Nephron (organoid): ENCODE data around the gene KLHL13.

Source experiments
- H3K27ac Mint-ChIP-seq, 3 experiments: 2 replicates each; pipeline ENCODE4 v1.8.0; 2020; ENCODE audit warnings: mixed read lengths in 3 of 3, mild to moderate bottlenecking in 2 of 3, moderate library complexity in 1 of 3
- H3K27me3 Mint-ChIP-seq: 2 replicates; pipeline ENCODE4 v1.8.0; 2021; ENCODE audit warnings: low read depth, mild to moderate bottlenecking, moderate library complexity, mixed read lengths
- H3K36me3 Mint-ChIP-seq: 2 replicates; pipeline ENCODE4 v1.8.0; 2020; ENCODE audit warnings: low read depth, mixed read lengths
- H3K4me1 Mint-ChIP-seq: 2 replicates; pipeline ENCODE4 v1.8.0; 2020; ENCODE audit warnings: mixed read lengths
- H3K4me3 Mint-ChIP-seq, 3 experiments: 2 replicates each; pipeline ENCODE4 v1.8.0; 2020; ENCODE audit warnings: mild to moderate bottlenecking in 3 of 3, mixed read lengths in 3 of 3, moderate library complexity in 2 of 3
- H3K9me3 Mint-ChIP-seq: 2 replicates; pipeline ENCODE4 v1.8.0; 2020; ENCODE audit warnings: mixed read lengths
- TF ChIP-seq, protein P1 (sequence below), 3 experiments: fragments of 200-600 bp; sonication (generic); IDR thresholded peaks; one replicate each; pipeline ENCODE4 v1.5.0; 2021; ENCODE audit warnings: antibody characterized with exemption in 3 of 3; ENCODE audit not compliant: unreplicated experiment in 3 of 3

The KLHL13 gene

DNA sequence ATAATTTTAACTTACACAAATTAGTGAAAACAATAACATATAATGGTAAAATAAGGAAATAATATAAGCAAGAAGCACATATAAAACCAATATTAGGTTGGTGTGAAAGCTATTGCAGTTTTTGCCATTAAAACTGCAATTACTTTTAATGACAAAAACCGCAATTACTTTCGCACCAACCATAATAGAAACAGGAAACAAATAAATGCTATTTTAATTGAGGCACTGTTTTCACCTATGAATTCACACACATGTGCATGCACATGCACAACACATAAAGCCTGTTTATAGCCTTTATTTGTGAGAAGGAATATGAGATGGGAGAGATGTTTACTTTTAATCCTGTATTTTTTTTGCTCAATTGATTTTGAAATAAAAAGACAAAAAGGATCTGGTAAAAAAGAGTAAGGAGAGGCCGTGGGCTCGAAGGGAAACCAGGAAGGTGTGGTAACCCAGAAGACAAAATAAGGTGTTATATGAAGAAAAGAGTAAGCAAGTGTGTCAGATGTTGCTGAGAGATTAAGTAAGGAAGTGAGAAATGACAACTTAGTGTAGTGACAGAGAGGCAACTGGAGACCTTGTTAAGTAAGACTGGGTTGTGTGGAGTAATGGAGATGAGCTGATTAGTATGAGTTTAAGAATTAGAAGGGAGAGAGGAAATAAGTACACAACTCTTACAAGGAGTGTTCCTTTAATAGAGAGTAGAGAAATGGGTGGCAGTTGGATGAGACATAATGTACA is 69.0 kb downstream of the KLHL13 start:
- peaks cover 21% of the 10 kb centered on the region for H3K36me3 Mint-ChIP-seq
- no peak overlapping the region for H3K4me3 Mint-ChIP-seq
- H3K9me3 Mint-ChIP-seq: peaks cover 23% of the 10 kb centered on the region
- TF ChIP-seq, protein P1, sequence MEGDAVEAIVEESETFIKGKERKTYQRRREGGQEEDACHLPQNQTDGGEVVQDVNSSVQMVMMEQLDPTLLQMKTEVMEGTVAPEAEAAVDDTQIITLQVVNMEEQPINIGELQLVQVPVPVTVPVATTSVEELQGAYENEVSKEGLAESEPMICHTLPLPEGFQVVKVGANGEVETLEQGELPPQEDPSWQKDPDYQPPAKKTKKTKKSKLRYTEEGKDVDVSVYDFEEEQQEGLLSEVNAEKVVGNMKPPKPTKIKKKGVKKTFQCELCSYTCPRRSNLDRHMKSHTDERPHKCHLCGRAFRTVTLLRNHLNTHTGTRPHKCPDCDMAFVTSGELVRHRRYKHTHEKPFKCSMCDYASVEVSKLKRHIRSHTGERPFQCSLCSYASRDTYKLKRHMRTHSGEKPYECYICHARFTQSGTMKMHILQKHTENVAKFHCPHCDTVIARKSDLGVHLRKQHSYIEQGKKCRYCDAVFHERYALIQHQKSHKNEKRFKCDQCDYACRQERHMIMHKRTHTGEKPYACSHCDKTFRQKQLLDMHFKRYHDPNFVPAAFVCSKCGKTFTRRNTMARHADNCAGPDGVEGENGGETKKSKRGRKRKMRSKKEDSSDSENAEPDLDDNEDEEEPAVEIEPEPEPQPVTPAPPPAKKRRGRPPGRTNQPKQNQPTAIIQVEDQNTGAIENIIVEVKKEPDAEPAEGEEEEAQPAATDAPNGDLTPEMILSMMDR (IDR thresholded peaks at IDR 0.05; ENCODE audit: unreplicated experiment in 3 of 3): no peak
- H3K27ac Mint-ChIP-seq: peak overlapping the region in 1 of 3 experiments; percentile 2
- H3K4me1 Mint-ChIP-seq: no peaks in the 10 kb centered on the region
- H3K27me3 Mint-ChIP-seq: no peaks in the 10 kb centered on the region

DNA sequence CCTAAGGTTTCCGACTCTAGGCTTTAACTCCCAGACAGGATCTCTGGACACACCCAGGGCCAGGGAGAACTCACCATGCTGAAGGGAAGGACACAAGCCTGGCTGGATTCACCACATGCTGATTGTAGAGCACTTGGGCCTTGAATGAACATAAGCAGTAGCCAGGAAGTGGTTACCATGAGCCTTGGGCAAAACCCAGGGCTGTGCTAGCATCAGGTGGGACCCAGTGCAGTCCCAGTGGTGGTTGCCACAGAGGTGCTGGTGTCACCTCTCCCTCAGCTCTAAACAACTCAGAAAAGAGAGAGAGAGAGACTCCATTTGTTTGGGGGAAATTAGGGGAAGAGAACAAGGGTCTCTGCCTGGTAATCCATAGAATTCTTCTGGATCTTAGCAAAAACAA is 77.0 kb downstream of the KLHL13 start:
- Mint-ChIP-seq H3K4me3 (no peak overlapping the region), H3K4me1 (no peaks in the 10 kb centered on the region), H3K36me3 (peaks cover 18% of the 10 kb centered on the region), H3K27ac (no peak overlapping the region), H3K27me3 (no peaks in the 10 kb centered on the region), H3K9me3 (peaks cover 53% of the 10 kb centered on the region)
- TF ChIP-seq, protein P1 (IDR thresholded peaks at IDR 0.05; ENCODE audit: unreplicated experiment in 3 of 3): no peak

DNA sequence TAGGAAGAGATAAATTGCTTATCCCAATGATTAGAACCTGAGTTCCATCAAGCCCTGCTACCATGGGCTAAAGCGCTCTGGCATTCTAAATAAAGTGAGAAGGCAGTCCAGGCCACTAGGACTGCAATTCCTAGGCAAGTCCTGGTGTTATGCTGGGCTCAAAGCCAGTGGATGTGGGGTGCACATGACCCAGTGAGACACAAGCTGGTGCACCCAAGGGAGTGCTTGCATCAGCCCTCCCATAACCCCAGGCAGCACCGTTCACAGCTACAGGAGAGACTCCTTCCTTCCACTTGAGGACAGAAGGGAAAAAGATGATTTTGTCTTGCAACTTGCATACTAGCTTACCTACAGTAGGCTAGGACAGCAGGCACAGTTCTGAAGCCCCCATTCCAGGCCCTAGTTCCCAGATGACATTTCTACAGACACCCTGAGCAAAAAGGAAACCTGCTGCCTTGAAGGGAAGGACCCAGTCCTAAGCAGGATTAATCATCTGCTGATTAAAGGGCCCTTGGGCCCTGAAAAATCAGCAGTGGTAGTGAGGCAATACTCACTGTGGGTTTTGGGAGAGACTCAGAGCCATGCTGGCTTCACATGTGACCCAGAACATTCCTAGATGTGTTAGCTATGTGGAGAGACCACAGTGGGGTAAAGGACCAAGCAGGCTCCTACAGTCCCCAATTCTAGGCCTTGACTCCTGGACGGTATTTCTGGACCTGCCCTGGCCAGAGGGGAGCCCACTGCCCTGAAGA is 77.8 kb downstream of the KLHL13 start:
- no peak overlapping the region for H3K4me3 Mint-ChIP-seq
- no peaks in the 10 kb centered on the region for H3K4me1 Mint-ChIP-seq
- peaks cover 47% of the 10 kb centered on the region for H3K9me3 Mint-ChIP-seq
- H3K27ac Mint-ChIP-seq: no peak overlapping the region
- H3K36me3 Mint-ChIP-seq: peaks cover 13% of the 10 kb centered on the region
- no peaks in the 10 kb centered on the region for H3K27me3 Mint-ChIP-seq
- TF ChIP-seq, protein P1 (IDR thresholded peaks at IDR 0.05; ENCODE audit: unreplicated experiment in 3 of 3): no peak

DNA sequence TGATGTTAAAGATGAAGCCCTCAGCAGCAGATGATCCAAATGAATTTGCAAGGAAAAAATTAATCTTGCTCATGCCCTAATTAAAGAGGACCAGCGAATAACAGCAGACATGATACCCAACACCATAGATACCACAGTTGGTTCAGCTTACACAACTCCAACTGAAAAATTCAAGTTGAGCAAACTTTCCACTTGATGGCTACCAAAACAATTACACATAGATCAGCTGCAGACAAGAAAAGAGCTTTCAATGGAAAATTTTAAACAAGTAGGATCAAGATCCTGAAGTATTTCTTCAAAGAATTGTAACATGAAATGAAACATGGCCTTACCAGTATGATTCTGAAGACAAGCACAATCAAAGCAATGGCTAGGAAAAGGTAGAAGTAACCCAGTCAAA is 90.0 kb downstream of the KLHL13 start:
- Mint-ChIP-seq H3K27ac (no peak overlapping the region), H3K27me3 (no peaks in the 10 kb centered on the region), H3K4me1 (peaks cover 5% of the 10 kb centered on the region), H3K4me3 (no peak overlapping the region), H3K9me3 (peaks cover 16% of the 10 kb centered on the region), H3K36me3 (peaks cover 20% of the 10 kb centered on the region)
- TF ChIP-seq, protein P1 (IDR thresholded peaks at IDR 0.05; ENCODE audit: unreplicated experiment in 3 of 3): no peak

DNA sequence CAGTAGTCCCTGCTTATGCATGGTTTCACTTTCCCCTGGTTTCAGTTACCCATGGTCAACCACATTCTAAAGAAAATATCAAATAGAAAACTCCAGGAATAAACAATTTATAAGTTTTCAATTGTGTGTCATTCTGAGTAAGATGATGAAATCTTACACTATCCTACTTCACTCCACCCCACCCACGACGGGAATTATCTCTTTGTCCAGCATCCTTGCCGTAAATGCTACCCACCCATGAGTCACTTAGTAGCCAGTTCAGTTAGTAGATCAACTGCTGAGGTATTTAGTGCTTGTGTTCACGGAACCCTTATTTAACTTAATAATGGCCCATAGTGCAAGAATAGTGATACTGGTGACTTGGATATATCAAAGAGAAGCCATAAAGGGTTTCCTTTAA is 91.4 kb downstream of the KLHL13 start:
- H3K9me3 Mint-ChIP-seq: peaks cover 16% of the 10 kb centered on the region
- H3K27ac Mint-ChIP-seq: no peak overlapping the region
- H3K36me3 Mint-ChIP-seq: peaks cover 20% of the 10 kb centered on the region
- H3K4me1 Mint-ChIP-seq: peaks cover 5% of the 10 kb centered on the region
- TF ChIP-seq, protein P1 (IDR thresholded peaks at IDR 0.05; ENCODE audit: unreplicated experiment in 3 of 3): no peak
- no peak overlapping the region for H3K4me3 Mint-ChIP-seq
- H3K27me3 Mint-ChIP-seq: no peaks in the 10 kb centered on the region
